ENCODE data around the gene METRN.
A peak's percentile ranks its signal among the peaks of the same experiment; 100 is the strongest.

The METRN gene

GRCh38 chr16:720990-721764, 6.3 kb downstream of the METRN start, which contains the start of gene ANTKMT:
TSS of gene ANTKMT (plus strand) at chr16:721146. CDS start at chr16:721275, 129 bp downstream.
- peak; percentile 89 for DNase-seq (ENCODE audit: extremely low spot score)
- POLR2A ChIA-PET = interaction anchor here (0.8 to 4.1 kb wide), 23 partner anchors 8 to 66 kb away, joined by 3 to 47 read pairs (median 5); partner anchors contain the start of genes CHTF18, CIAO3, JMJD8 and MSLN
- CTCF ChIA-PET = interaction anchor here (1.0 to 2.8 kb wide), 3 partner anchors 12 to 83 kb away, joined by 4 to 7 read pairs (median 4); no protein-coding TSS in a partner anchor

GRCh38 chr16:721765-722540, 7.0 kb downstream of the METRN start:
- POLR2A ChIA-PET = interaction anchor here (0.8 to 4.1 kb wide), 23 partner anchors 8 to 66 kb away, joined by 3 to 47 read pairs (median 5); partner anchors contain the start of genes CHTF18, CIAO3, JMJD8 and MSLN

More at GRCh38 chr16:720990-721764, 6.3 kb downstream of the METRN start, which contains the start of gene ANTKMT:
- TF ChIP-seq SUZ12 (IDR thresholded peaks at IDR 0.05) = no peak
- peak; percentile 93 for TF ChIP-seq L3MBTL2 (conservative IDR thresholded peaks at IDR 0.05)
- TF ChIP-seq ARNT (IDR thresholded peaks at IDR 0.05) = 0 out of 2 replicates have a peak, but pooled peaks have one; percentile 26
- TF ChIP-seq LEF1 (IDR thresholded peaks at IDR 0.05; ENCODE audit: borderline replicate concordance) = peak; percentile 87
- TF ChIP-seq SP1 (IDR thresholded peaks at IDR 0.05) = no peak

GRCh38 chr16:722835-723633, 8.1 kb downstream of the METRN start:
- CTCF ChIA-PET = no interaction called here
- POLR2A ChIA-PET = interaction anchor here (1.0 to 4.1 kb wide), 3 partner anchors 12 to 65 kb away, joined by 4 to 34 read pairs (median 4); partner anchors contain the start of genes CHTF18 and RPUSD1
- TF ChIP-seq PKNOX1 (IDR thresholded peaks at IDR 0.05) (no peak), SP1 (IDR thresholded peaks at IDR 0.05) (no peak), CTBP1 (IDR thresholded peaks at IDR 0.05; ENCODE audit: borderline replicate concordance) (no peak), ELF4 (IDR thresholded peaks at IDR 0.05) (no peak), HDGF (IDR thresholded peaks at IDR 0.05; ENCODE audit: borderline replicate concordance) (no peak), FOXK2 (IDR thresholded peaks at IDR 0.05) (no peak), ARNT (IDR thresholded peaks at IDR 0.05) (no peak), TARDBP (IDR thresholded peaks at IDR 0.05) (no peak), LEF1 (IDR thresholded peaks at IDR 0.05; ENCODE audit: borderline replicate concordance) (no peak), FOXM1 (IDR thresholded peaks at IDR 0.05; ENCODE audit: borderline replicate concordance) (no peak), L3MBTL2 (conservative IDR thresholded peaks at IDR 0.05) (no peak), SUZ12 (IDR thresholded peaks at IDR 0.05) (no peak), FOXA1 (IDR thresholded peaks at IDR 0.05) (no peak), NFRKB (IDR thresholded peaks at IDR 0.05) (no peak), BHLHE40 (IDR thresholded peaks at IDR 0.05; ENCODE audit: borderline replicate concordance) (no peak), ZNF384 (IDR thresholded peaks at IDR 0.05) (no peak)
- no peak for DNase-seq (ENCODE audit: extremely low spot score)

More at GRCh38 chr16:721765-722540, 7.0 kb downstream of the METRN start:
- CTCF ChIA-PET = interaction anchor here (1.0 to 2.8 kb wide), 2 partner anchors 12 to 82 kb away, joined by 4 to 7 read pairs; no protein-coding TSS in a partner anchor
- no peak for DNase-seq (ENCODE audit: extremely low spot score)
- no peak for TF ChIP-seq TARDBP (IDR thresholded peaks at IDR 0.05)
- no peak for TF ChIP-seq BHLHE40 (IDR thresholded peaks at IDR 0.05; ENCODE audit: borderline replicate concordance)
- TF ChIP-seq HDGF (IDR thresholded peaks at IDR 0.05; ENCODE audit: borderline replicate concordance) = no peak
- TF ChIP-seq FOXK2 (IDR thresholded peaks at IDR 0.05) = no peak
- no peak for TF ChIP-seq NFRKB (IDR thresholded peaks at IDR 0.05)
- TF ChIP-seq SP1 (IDR thresholded peaks at IDR 0.05) = no peak
- no peak for TF ChIP-seq ZNF384 (IDR thresholded peaks at IDR 0.05)
- no peak for TF ChIP-seq ARNT (IDR thresholded peaks at IDR 0.05)
- TF ChIP-seq PKNOX1 (IDR thresholded peaks at IDR 0.05) = no peak
- no peak for TF ChIP-seq ELF4 (IDR thresholded peaks at IDR 0.05)
- no peak for TF ChIP-seq FOXM1 (IDR thresholded peaks at IDR 0.05; ENCODE audit: borderline replicate concordance)
- no peak for TF ChIP-seq SUZ12 (IDR thresholded peaks at IDR 0.05)
- TF ChIP-seq L3MBTL2 (conservative IDR thresholded peaks at IDR 0.05) = no peak
- no peak for TF ChIP-seq LEF1 (IDR thresholded peaks at IDR 0.05; ENCODE audit: borderline replicate concordance)

- TF ChIP-seq CTBP1 (IDR thresholded peaks at IDR 0.05; ENCODE audit: borderline replicate concordance) = no peak
- POLR2A ChIA-PET = interaction anchor here (1.0 to 5.0 kb wide), 3 partner anchors 8 to 17 kb away, joined by 3 to 27 read pairs (median 4); partner anchors contain the start of genes CIAO3 and METRN
- DNase-seq (ENCODE audit: extremely low spot score) = no peak
- CTCF ChIA-PET = no interaction called here
These were observed 8.8 kb downstream of the METRN start for GRCh38 chr16:723695-724094.

- TF ChIP-seq ZNF384 (IDR thresholded peaks at IDR 0.05) = no peak
- TF ChIP-seq ARNT (IDR thresholded peaks at IDR 0.05) = no peak
- no peak for TF ChIP-seq BHLHE40 (IDR thresholded peaks at IDR 0.05; ENCODE audit: borderline replicate concordance)
- ChIA-PET CTCF (interaction anchor here (1.1 kb wide), 1 partner anchor 16 kb away, joined by 4 read pairs; the partner anchor contains the start of gene CIAO3), POLR2A (interaction anchor here (1.0 to 5.0 kb wide), 4 partner anchors 9 to 64 kb away, joined by 3 to 27 read pairs (median 9); partner anchors contain the start of genes CHTF18, CIAO3, METRN and RPUSD1)
- DNase-seq (ENCODE audit: extremely low spot score) = no peak
These were observed 9.5 kb downstream of the METRN start for GRCh38 chr16:724188-725040.

Measured in HEK293T (cell line).